ENCODE results near the gene TAS2R60.

DNA sequence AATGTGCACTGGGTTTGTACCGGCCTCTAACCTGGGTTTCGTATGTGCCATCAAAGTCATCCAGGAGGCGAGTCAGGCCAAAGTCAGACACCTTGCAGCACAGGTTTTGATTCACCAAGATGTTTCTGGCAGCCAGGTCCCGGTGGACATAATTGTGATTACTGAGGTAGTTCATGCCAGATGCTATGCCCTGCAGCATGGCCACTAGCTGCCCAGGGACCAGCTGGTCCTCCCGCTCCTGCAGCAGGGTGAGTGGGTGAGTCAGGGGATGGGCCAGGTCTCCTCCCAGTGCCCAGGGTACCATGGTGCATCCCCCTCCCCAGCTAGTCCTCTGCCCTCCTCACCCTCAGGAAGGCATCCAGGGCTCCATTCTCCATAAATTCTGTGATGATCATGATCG is 48.5 kb upstream of the TAS2R60 start:
- TF ChIP-seq MXI1 (conservative IDR thresholded peaks at IDR 0.05; ENCODE audit: poor library complexity, severe bottlenecking) (no peak), EZH2 (IDR thresholded peaks at IDR 0.05; ENCODE audit: borderline replicate concordance, insufficient read depth, low read length, poor library complexity, severe bottlenecking) (no peak), TAF1 (IDR thresholded peaks at IDR 0.05; ENCODE audit: low read depth) (no peak), EP300 (conservative IDR thresholded peaks at IDR 0.05; ENCODE audit: poor library complexity, severe bottlenecking) (no peak), POLR2AphosphoS5 (IDR thresholded peaks at IDR 0.05) (no peak), RAD21 (conservative IDR thresholded peaks at IDR 0.05) (no peak)
- TF ChIP-seq, protein P1, sequence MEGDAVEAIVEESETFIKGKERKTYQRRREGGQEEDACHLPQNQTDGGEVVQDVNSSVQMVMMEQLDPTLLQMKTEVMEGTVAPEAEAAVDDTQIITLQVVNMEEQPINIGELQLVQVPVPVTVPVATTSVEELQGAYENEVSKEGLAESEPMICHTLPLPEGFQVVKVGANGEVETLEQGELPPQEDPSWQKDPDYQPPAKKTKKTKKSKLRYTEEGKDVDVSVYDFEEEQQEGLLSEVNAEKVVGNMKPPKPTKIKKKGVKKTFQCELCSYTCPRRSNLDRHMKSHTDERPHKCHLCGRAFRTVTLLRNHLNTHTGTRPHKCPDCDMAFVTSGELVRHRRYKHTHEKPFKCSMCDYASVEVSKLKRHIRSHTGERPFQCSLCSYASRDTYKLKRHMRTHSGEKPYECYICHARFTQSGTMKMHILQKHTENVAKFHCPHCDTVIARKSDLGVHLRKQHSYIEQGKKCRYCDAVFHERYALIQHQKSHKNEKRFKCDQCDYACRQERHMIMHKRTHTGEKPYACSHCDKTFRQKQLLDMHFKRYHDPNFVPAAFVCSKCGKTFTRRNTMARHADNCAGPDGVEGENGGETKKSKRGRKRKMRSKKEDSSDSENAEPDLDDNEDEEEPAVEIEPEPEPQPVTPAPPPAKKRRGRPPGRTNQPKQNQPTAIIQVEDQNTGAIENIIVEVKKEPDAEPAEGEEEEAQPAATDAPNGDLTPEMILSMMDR (IDR thresholded peaks at IDR 0.05; ENCODE audit: poor library complexity, severe bottlenecking) = no peak
- TF ChIP-seq, protein P2, sequence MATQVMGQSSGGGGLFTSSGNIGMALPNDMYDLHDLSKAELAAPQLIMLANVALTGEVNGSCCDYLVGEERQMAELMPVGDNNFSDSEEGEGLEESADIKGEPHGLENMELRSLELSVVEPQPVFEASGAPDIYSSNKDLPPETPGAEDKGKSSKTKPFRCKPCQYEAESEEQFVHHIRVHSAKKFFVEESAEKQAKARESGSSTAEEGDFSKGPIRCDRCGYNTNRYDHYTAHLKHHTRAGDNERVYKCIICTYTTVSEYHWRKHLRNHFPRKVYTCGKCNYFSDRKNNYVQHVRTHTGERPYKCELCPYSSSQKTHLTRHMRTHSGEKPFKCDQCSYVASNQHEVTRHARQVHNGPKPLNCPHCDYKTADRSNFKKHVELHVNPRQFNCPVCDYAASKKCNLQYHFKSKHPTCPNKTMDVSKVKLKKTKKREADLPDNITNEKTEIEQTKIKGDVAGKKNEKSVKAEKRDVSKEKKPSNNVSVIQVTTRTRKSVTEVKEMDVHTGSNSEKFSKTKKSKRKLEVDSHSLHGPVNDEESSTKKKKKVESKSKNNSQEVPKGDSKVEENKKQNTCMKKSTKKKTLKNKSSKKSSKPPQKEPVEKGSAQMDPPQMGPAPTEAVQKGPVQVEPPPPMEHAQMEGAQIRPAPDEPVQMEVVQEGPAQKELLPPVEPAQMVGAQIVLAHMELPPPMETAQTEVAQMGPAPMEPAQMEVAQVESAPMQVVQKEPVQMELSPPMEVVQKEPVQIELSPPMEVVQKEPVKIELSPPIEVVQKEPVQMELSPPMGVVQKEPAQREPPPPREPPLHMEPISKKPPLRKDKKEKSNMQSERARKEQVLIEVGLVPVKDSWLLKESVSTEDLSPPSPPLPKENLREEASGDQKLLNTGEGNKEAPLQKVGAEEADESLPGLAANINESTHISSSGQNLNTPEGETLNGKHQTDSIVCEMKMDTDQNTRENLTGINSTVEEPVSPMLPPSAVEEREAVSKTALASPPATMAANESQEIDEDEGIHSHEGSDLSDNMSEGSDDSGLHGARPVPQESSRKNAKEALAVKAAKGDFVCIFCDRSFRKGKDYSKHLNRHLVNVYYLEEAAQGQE (IDR thresholded peaks at IDR 0.05; ENCODE audit: borderline replicate concordance) = no peak
